ENCODE data around the gene CDH4. TPM values are rescaled to one million over a fixed set of nuclear protein-coding genes. Genes with fewer than 3 reads are reported as not detected.

Gene CDH4
- total RNA-seq, 4 donors from 2014 or later: 0.13 to 0.38 (median 0.21) TPM; not detected in 1

DNA sequence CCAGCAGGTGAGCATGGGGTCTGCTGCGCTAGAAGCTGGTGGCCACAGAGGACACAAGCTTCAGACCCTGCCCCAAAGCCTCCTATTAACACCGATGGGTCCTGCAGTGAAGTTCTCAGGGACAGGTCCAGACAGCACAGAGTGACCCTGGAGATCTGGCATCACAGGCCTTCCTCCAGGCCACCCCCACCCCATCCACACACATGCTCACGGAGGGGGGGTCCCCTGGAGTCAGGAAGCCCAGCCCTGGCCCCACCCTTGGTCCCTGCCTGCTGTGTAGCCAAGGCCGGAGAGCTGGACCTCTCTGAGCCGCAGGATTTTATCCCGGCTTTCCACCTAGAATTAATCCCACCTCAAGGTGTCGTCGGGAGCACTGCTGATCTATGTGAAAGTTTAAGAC lies 646.3 kb downstream of the CDH4 start:
- no peaks in the 10 kb centered on the region for H3K36me3 ChIP-seq
- 68% methylated on average over 2 of the region's 8 CpGs; no CpG with 5 or more reads in 1 of the 2 donors for WGBS, 2 donors
- H3K4me1 ChIP-seq: peaks cover 0 to 6% (median 0%) of the 10 kb centered on the region in 3 donors

DNA sequence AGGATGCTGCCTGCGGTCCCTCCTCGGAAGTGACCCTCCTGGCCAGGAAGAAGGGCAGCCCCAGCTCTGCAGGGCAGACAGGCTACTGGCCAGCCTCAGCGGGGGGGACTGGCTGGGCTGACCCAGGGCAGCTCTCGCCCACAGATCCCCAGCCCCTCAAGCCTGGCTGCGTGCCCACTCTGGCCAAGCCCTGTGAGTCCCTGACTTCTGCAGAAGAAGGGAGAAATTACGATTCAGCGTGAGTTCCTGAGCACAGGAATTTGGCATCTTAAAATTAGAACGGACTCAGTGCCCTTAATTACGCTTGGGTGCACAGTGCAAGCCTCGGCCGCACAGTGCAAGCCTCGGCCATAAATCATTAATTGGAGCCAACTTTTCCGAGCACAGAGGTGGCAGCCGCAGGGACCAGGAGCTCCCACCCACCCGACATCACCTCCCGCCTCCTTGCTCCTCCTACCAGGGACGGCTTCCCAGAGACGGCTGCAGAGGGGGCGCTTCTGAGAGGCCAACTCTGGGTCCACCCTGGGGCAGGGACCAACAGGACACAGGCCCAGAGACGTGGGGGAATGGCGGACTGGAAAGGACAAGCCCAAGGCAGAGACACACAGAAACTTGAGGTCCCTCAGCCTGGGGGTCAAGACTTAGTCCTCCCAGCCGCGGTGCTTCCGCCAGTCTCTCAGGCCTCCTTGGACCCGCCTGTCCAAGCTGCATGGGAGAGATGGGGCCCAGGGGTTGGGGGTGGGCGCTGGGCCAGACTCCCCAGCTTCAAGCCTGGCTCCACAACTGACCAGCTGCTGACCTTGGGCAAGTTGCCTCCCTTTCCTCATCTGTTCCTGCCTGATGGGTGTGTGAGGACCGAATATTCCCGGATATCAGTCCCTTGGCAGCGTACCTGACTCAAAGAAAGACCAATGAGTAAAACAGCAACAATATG lies 648.2 kb downstream of the CDH4 start:
- Histone ChIP-seq H3K4me3 (no peak overlapping the region), H3K27ac (no peak overlapping the region), H3K4me1 (peaks cover 0 to 6% (median 0%) of the 10 kb centered on the region in 3 donors), H3K36me3 (no peaks in the 10 kb centered on the region), H3K27me3 (peaks cover 0 to 80% (median 0%) of the 10 kb centered on the region in 4 donors), H3K9me3 (no peaks in the 10 kb centered on the region)
- WGBS, 2 donors: 50 to 55% methylated on average over 1 to 8 of the region's 29 CpGs
- intact Hi-C loops (cut with DNase I): no loop called here
- DNase-seq: no peak
- no peak for TF ChIP-seq POLR2A (IDR thresholded peaks at IDR 0.05)
- TF ChIP-seq, protein P1, sequence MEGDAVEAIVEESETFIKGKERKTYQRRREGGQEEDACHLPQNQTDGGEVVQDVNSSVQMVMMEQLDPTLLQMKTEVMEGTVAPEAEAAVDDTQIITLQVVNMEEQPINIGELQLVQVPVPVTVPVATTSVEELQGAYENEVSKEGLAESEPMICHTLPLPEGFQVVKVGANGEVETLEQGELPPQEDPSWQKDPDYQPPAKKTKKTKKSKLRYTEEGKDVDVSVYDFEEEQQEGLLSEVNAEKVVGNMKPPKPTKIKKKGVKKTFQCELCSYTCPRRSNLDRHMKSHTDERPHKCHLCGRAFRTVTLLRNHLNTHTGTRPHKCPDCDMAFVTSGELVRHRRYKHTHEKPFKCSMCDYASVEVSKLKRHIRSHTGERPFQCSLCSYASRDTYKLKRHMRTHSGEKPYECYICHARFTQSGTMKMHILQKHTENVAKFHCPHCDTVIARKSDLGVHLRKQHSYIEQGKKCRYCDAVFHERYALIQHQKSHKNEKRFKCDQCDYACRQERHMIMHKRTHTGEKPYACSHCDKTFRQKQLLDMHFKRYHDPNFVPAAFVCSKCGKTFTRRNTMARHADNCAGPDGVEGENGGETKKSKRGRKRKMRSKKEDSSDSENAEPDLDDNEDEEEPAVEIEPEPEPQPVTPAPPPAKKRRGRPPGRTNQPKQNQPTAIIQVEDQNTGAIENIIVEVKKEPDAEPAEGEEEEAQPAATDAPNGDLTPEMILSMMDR (IDR thresholded peaks at IDR 0.05): no peak

More for the DNA sequence above, 646.3 kb downstream of the CDH4 start:
- Histone ChIP-seq H3K4me3 (no peak overlapping the region), H3K27me3 (peaks cover 0 to 70% (median 0%) of the 10 kb centered on the region in 4 donors), H3K9me3 (no peaks in the 10 kb centered on the region), H3K27ac (no peak overlapping the region)
- TF ChIP-seq, protein P1 (IDR thresholded peaks at IDR 0.05): no peak
- TF ChIP-seq POLR2A (IDR thresholded peaks at IDR 0.05): no peak
- no peak for DNase-seq
- intact Hi-C loops (cut with DNase I): no loop called here

- Histone ChIP-seq H3K27ac (no peak overlapping the region), H3K27me3 (peaks cover 0 to 77% (median 0%) of the 10 kb centered on the region in 4 donors), H3K4me3 (no peak overlapping the region), H3K36me3 (no peaks in the 10 kb centered on the region), H3K4me1 (peaks cover 0 to 6% (median 0%) of the 10 kb centered on the region in 3 donors), H3K9me3 (no peaks in the 10 kb centered on the region)
- no peak for DNase-seq
- no peak for TF ChIP-seq POLR2A (IDR thresholded peaks at IDR 0.05)
- TF ChIP-seq, protein P1 (IDR thresholded peaks at IDR 0.05): no peak
- intact Hi-C loops (cut with DNase I): no loop called here
- WGBS, 2 donors: 57 to 80% methylated on average over 4 of the region's 4 CpGs
Observed at GRCh38 chr20:61900945-61901293, 648.9 kb downstream of the CDH4 start.

GRCh38 chr20:61901392-61902220 lies 649.5 kb downstream of the CDH4 start:
- Histone ChIP-seq H3K4me3 (no peak overlapping the region), H3K9me3 (no peaks in the 10 kb centered on the region), H3K27ac (no peak overlapping the region), H3K36me3 (no peaks in the 10 kb centered on the region), H3K27me3 (peaks cover 0 to 72% (median 0%) of the 10 kb centered on the region in 4 donors), H3K4me1 (peaks cover 0 to 6% (median 0%) of the 10 kb centered on the region in 3 donors)
- intact Hi-C loops (cut with DNase I): no loop called here
- WGBS, 2 donors: 43 to 52% methylated on average over 13 to 18 of the region's 35 CpGs
- TF ChIP-seq, protein P1 (IDR thresholded peaks at IDR 0.05): no peak
- TF ChIP-seq POLR2A (IDR thresholded peaks at IDR 0.05): no peak
- no peak for DNase-seq
